Measurements from ENCODE around the gene ADAM19.
A peak's percentile ranks its signal among the peaks of the same experiment; 100 is the strongest.

ADAM19 gene

DNA sequence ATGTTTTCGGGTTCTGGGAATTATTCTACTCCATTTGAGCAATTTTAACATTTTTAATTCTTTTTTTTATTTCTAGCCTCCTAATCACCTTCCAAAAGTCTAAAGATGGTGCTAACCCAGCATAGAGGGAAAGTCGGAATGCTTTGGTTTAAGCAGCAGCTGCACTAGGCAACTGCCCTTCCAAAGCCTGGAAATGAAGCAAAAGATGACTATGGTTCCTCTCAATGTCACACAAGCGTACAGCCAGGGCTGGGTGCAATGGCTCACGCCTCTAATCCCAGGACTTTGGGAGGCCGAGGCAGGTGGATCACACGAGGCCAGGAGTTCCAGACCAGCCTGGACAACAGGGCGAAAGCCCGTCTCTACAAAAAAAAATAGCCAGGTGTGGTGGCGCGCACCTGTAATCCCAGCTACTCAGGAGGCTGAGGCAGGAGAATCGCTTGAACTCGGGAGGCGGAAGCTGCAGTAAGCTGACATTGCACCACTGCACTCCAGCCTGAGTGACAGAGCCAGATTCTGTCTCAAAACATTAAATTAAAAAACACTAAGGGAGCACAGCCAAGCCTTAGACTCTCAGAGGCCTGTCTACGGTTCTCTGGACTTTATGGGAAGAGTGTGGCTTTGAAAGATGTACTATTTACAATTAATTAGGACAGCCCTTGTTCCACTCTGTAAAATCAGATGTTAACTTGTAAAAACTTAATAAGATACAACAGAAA lies 33.1 kb downstream of the ADAM19 start:
- DNase-seq (ENCODE audit: extremely low read depth, insufficient read length): no peak
- Histone ChIP-seq H3K4me3 (replicated peaks; ENCODE audit: low read depth, low read length) (no peak overlapping the region), H3K36me3 (ENCODE audit: control insufficient read depth, insufficient read depth, low read length) (peaks cover 2% of the 10 kb centered on the region; the same call in 1 of the 2 replicates), H3K27me3 (replicated peaks; ENCODE audit: control insufficient read depth, insufficient read depth, low read length) (no peaks in the 10 kb centered on the region)
- TF ChIP-seq, protein P1, sequence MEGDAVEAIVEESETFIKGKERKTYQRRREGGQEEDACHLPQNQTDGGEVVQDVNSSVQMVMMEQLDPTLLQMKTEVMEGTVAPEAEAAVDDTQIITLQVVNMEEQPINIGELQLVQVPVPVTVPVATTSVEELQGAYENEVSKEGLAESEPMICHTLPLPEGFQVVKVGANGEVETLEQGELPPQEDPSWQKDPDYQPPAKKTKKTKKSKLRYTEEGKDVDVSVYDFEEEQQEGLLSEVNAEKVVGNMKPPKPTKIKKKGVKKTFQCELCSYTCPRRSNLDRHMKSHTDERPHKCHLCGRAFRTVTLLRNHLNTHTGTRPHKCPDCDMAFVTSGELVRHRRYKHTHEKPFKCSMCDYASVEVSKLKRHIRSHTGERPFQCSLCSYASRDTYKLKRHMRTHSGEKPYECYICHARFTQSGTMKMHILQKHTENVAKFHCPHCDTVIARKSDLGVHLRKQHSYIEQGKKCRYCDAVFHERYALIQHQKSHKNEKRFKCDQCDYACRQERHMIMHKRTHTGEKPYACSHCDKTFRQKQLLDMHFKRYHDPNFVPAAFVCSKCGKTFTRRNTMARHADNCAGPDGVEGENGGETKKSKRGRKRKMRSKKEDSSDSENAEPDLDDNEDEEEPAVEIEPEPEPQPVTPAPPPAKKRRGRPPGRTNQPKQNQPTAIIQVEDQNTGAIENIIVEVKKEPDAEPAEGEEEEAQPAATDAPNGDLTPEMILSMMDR (IDR thresholded peaks at IDR 0.05; ENCODE audit: insufficient read depth, low read length, poor library complexity, severe bottlenecking): no peak

GRCh38 chr5:157541447-157542118 lies 34.0 kb downstream of the ADAM19 start:
- Histone ChIP-seq H3K27me3 (replicated peaks; ENCODE audit: control insufficient read depth, insufficient read depth, low read length) (no peaks in the 10 kb centered on the region), H3K36me3 (ENCODE audit: control insufficient read depth, insufficient read depth, low read length) (peaks cover 5% of the 10 kb centered on the region), H3K4me3 (replicated peaks; ENCODE audit: low read depth, low read length) (peak overlapping the region; percentile 31; the same call in 1 of the 2 replicates)
- DNase-seq (ENCODE audit: extremely low read depth, insufficient read length): no peak
- TF ChIP-seq, protein P1 (IDR thresholded peaks at IDR 0.05; ENCODE audit: insufficient read depth, low read length, poor library complexity, severe bottlenecking): no peak

DNA sequence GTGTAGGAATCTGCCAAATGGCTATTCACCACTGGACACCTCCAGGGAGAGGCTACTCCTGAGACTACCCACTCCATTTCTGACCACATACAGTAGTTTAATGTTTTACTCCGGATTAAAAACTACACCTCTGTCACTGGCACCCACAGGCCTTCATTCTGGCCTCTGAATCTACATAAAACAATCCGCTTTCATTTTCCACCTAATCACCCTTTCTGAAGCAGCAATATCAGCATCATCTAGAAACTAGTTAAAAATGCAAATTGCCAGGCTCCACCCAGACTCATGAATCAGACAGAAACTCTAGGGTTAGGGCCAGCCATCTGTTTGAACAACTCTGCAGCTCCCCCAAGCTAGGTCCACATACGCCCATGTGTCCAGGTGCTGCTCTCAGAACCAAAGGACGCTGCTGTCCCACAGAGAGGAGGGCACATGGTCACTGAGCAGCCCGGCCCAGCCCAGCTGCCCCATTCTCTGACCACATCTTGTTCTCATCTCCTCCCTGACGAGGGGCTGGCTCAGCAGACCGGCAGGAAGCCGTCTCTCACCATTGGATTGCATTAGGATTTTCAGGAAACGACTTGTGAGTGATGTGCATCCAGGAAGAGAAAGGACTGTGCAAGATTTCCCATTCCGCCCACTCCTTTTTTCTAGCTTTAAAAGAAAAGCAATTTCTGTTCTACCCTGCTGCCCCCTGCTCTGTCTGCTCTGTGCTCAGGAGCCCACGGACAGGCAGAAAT lies 34.7 kb downstream of the ADAM19 start:
- peak; percentile 78 for DNase-seq (ENCODE audit: extremely low read depth, insufficient read length)
- TF ChIP-seq, protein P1 (IDR thresholded peaks at IDR 0.05; ENCODE audit: insufficient read depth, low read length, poor library complexity, severe bottlenecking): no peak
- Histone ChIP-seq H3K27me3 (replicated peaks; ENCODE audit: control insufficient read depth, insufficient read depth, low read length) (no peaks in the 10 kb centered on the region), H3K4me3 (replicated peaks; ENCODE audit: low read depth, low read length) (peak overlapping the region; percentile 48), H3K36me3 (ENCODE audit: control insufficient read depth, insufficient read depth, low read length) (peaks cover 9% of the 10 kb centered on the region)

DNA sequence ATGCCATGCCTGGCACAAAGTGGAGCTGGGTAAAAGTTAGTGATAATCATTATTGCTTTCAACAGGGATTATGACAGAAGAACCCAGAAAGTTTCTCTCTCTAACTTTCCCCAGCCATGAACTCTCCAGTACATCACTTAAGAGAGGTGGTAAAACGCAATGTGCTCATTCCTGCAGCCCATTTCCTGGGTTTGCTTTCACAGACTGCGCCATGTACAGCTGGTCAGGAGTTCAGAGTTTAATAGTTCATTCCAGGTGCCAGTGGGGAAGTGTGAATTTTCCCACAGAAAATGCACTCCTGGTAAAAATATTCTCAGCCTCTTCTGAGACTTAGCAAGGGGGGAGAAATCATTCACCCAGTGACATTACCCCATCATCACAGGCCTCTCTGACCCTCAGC lies 35.5 kb downstream of the ADAM19 start:
- TF ChIP-seq, protein P1 (IDR thresholded peaks at IDR 0.05; ENCODE audit: insufficient read depth, low read length, poor library complexity, severe bottlenecking): no peak
- Histone ChIP-seq H3K36me3 (ENCODE audit: control insufficient read depth, insufficient read depth, low read length) (peaks cover 9% of the 10 kb centered on the region), H3K27me3 (replicated peaks; ENCODE audit: control insufficient read depth, insufficient read depth, low read length) (no peaks in the 10 kb centered on the region), H3K4me3 (replicated peaks; ENCODE audit: low read depth, low read length) (peak overlapping the region; percentile 48; the same call in 1 of the 2 replicates)
- DNase-seq (ENCODE audit: extremely low read depth, insufficient read length): no peak

GRCh38 chr5:157539503-157540022 lies 36.0 kb downstream of the ADAM19 start:
- Histone ChIP-seq H3K4me3 (replicated peaks; ENCODE audit: low read depth, low read length) (no peak overlapping the region), H3K36me3 (ENCODE audit: control insufficient read depth, insufficient read depth, low read length) (peaks cover 9% of the 10 kb centered on the region), H3K27me3 (replicated peaks; ENCODE audit: control insufficient read depth, insufficient read depth, low read length) (no peaks in the 10 kb centered on the region)
- DNase-seq (ENCODE audit: extremely low read depth, insufficient read length): no peak
- TF ChIP-seq, protein P1 (IDR thresholded peaks at IDR 0.05; ENCODE audit: insufficient read depth, low read length, poor library complexity, severe bottlenecking): no peak
